CD4-positive, alpha-beta T cell treated with Interleukin-17A for 1 hour (primary cell): Measurements from ENCODE around the gene AOPEP.

Experiments
- DNase-seq: peaks from one replicate; pipeline ENCODE4 v3.0.0-alpha.2; 2020

Gene AOPEP

GRCh38 chr9:94719878-94720277 lies 6.6 kb upstream of the AOPEP start:
- DNase-seq = no peak

GRCh38 chr9:94720846-94721549 lies 5.5 kb upstream of the AOPEP start:
- DNase-seq = no peak

GRCh38 chr9:94721754-94722153 lies 4.7 kb upstream of the AOPEP start:
- DNase-seq = no peak

- DNase-seq = no peak
Observed at GRCh38 chr9:94725293-94725692, 1.2 kb upstream of the AOPEP start.

GRCh38 chr9:94728719-94729118 lies 2.2 kb downstream of the AOPEP start:
- DNase-seq = no peak

GRCh38 chr9:94729199-94729598 lies 2.7 kb downstream of the AOPEP start:
- DNase-seq = no peak

- DNase-seq = no peak
Observed at GRCh38 chr9:94734054-94734754, 7.7 kb downstream of the AOPEP start.

- no peak for DNase-seq
Observed at GRCh38 chr9:94736759-94737158, 10.3 kb downstream of the AOPEP start.

- no peak for DNase-seq
Observed at GRCh38 chr9:94740145-94740840, 13.8 kb downstream of the AOPEP start.

- no peak for DNase-seq
Observed at GRCh38 chr9:94741866-94742265, 15.4 kb downstream of the AOPEP start.

GRCh38 chr9:94743035-94743954 lies 16.8 kb downstream of the AOPEP start:
- no peak for DNase-seq

- no peak for DNase-seq
Observed at GRCh38 chr9:94745806-94746540, 19.5 kb downstream of the AOPEP start.

- DNase-seq = no peak
Observed at GRCh38 chr9:94746541-94747370, 20.3 kb downstream of the AOPEP start.

- no peak for DNase-seq
Observed at GRCh38 chr9:94754976-94755475, 28.5 kb downstream of the AOPEP start.

- no peak for DNase-seq
Observed at GRCh38 chr9:94757158-94757557, 30.7 kb downstream of the AOPEP start.

- DNase-seq = no peak
Observed at GRCh38 chr9:94758031-94758430, 31.5 kb downstream of the AOPEP start.

GRCh38 chr9:94758880-94759279 lies 32.4 kb downstream of the AOPEP start:
- DNase-seq = no peak

- DNase-seq = no peak
Observed at GRCh38 chr9:94760010-94760409, 33.5 kb downstream of the AOPEP start.

- DNase-seq = no peak
Observed at GRCh38 chr9:94760660-94761059, 34.2 kb downstream of the AOPEP start.

GRCh38 chr9:94761481-94761880 lies 35.0 kb downstream of the AOPEP start:
- DNase-seq = no peak
